Hepatocyte (in vitro differentiated cells): Measurements from ENCODE around the gene NPAS3. TPM values are rescaled to one million over a fixed set of nuclear protein-coding genes. Genes with fewer than 3 reads are reported as not detected.

Experiments
- DNase-seq: peaks from one replicate; pipeline ENCODE4 v3.0.0-alpha.2; 2016; ENCODE audit warnings: low spot score
- H2AFZ ChIP-seq: fragments of 200-600 bp; sonication (generic); 2 replicates; pipeline ENCODE4 v1.6.0; 2016; ENCODE audit warnings: antibody characterized with exemption, mild to moderate bottlenecking
- H3K27ac ChIP-seq: fragments of 200-600 bp; sonication (generic); 2 replicates; pipeline ENCODE4 v1.5.1; 2016; ENCODE audit warnings: mild to moderate bottlenecking
- H3K27me3 ChIP-seq: fragments of 200-600 bp; sonication (generic); 2 replicates; pipeline ENCODE4 v1.6.1; 2016
- H3K36me3 ChIP-seq: fragments of 200-600 bp; sonication (generic); replicated peaks from 2 replicates; pipeline ENCODE4 v1.5.1; 2016; ENCODE audit warnings: low read depth; ENCODE audit not compliant: insufficient read depth
- H3K4me1 ChIP-seq: fragments of 200-600 bp; sonication (generic); 2 replicates; pipeline ENCODE4 v1.5.1; 2016; ENCODE audit warnings: mild to moderate bottlenecking, moderate library complexity; ENCODE audit not compliant: insufficient read depth
- H3K4me2 ChIP-seq: fragments of 200-600 bp; sonication (generic); 2 replicates; pipeline ENCODE4 v1.6.0; 2016
- H3K4me3 ChIP-seq: fragments of 200-600 bp; sonication (generic); 2 replicates; pipeline ENCODE4 v1.5.1; 2016; ENCODE audit warnings: mild to moderate bottlenecking
- H3K79me2 ChIP-seq: fragments of 200-600 bp; sonication (generic); 2 replicates; pipeline ENCODE4 v1.6.0; 2017; ENCODE audit warnings: mild to moderate bottlenecking
- H3K9me2 ChIP-seq: fragments of 200-600 bp; sonication (generic); replicated peaks from 2 replicates; pipeline ENCODE4 v1.6.0; 2017; ENCODE audit warnings: mild to moderate bottlenecking; ENCODE audit not compliant: insufficient read depth
- H3K9me3 ChIP-seq: fragments of 200-600 bp; sonication (generic); 2 replicates; pipeline ENCODE4 v1.5.1; 2016; ENCODE audit warnings: low read depth, mild to moderate bottlenecking
- H4K20me1 ChIP-seq: fragments of 200-600 bp; sonication (generic); 2 replicates; pipeline ENCODE4 v1.6.0; 2016; ENCODE audit warnings: mild to moderate bottlenecking; ENCODE audit not compliant: insufficient read depth, poor library complexity, severe bottlenecking
- EZH2 ChIP-seq: fragments of 200-600 bp; sonication (generic); IDR thresholded peaks from 2 replicates; pipeline ENCODE4 v1.6.1; 2016; ENCODE audit warnings: antibody characterized with exemption, mild to moderate bottlenecking, borderline replicate concordance
- EZH2phosphoT487 ChIP-seq: fragments of 200-600 bp; sonication (generic); IDR thresholded peaks from one replicate; pipeline ENCODE4 v1.6.1; 2018; ENCODE audit warnings: antibody characterized with exemption, mild to moderate bottlenecking, low read depth, moderate library complexity; ENCODE audit not compliant: unreplicated experiment, severe bottlenecking
- WGBS: methylation state at CpG from one replicate; pipeline ENCODE4 v1.1.6; 2016; ENCODE audit warnings: low lambda C conversion rate; ENCODE audit errors: missing lambda C conversion rate; 5-methylcytosine and 5-hydroxymethylcytosine counted together
- polyA plus RNA-seq: library from polyadenylated mRNA; unstranded; fragments of >200 nt; fragmentation: Nextera tagmentation; extraction: Ambion mirVana; gene quantifications from 2 replicates; pipeline ENCODE4 v1.2.1, GENCODE V29; 2016
- total RNA-seq: library from RNA; depleted of rRNA; stranded (reverse); fragments of >200 nt; gene quantifications from 2 replicates; pipeline ENCODE4 v1.2.3, GENCODE V29; 2014
- TF ChIP-seq, protein P1 (sequence below): fragments of 200-600 bp; sonication (generic); IDR thresholded peaks from 2 replicates; pipeline ENCODE4 v1.5.1; 2016; ENCODE audit warnings: antibody characterized with exemption, mild to moderate bottlenecking; ENCODE audit not compliant: poor library complexity

Gene NPAS3
- total and polyA plus RNA-seq, 2 experiments from 2014 or later: 0.11 to 1.1 TPM

DNA sequence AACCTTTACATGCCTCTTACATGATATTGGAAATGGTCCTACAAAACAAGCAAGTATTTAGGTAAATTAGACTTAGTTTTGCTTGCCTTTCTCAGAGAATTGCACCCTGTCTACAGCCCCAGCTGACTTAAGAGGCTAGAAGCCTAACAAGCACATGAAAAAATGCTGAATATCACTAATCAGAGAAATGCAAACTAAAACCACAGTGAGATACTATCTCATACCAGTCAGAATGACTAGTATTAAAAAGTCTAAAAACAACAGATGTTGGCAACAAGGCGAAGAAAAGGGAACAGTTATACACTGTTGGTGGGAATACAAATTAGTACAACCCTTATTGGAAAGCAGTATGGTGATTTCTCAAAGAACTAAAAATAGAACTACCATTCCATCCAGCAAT, 908.4 kb downstream of the NPAS3 start:
- Histone ChIP-seq H3K4me3 (no peak overlapping the region), H3K36me3 (no peaks in the 10 kb centered on the region), H3K27me3 (no peaks in the 10 kb centered on the region), H3K27ac (no peak overlapping the region), H4K20me1 (no peaks in the 10 kb centered on the region), H3K4me2 (no peak overlapping the region), H3K9me2 (no peaks in the 10 kb centered on the region), H2AFZ (no peak overlapping the region), H3K79me2 (no peaks in the 10 kb centered on the region), H3K4me1 (no peaks in the 10 kb centered on the region), H3K9me3 (no peaks in the 10 kb centered on the region)
- no peak for TF ChIP-seq EZH2
- TF ChIP-seq EZH2phosphoT487: no peak
- TF ChIP-seq, protein P1, sequence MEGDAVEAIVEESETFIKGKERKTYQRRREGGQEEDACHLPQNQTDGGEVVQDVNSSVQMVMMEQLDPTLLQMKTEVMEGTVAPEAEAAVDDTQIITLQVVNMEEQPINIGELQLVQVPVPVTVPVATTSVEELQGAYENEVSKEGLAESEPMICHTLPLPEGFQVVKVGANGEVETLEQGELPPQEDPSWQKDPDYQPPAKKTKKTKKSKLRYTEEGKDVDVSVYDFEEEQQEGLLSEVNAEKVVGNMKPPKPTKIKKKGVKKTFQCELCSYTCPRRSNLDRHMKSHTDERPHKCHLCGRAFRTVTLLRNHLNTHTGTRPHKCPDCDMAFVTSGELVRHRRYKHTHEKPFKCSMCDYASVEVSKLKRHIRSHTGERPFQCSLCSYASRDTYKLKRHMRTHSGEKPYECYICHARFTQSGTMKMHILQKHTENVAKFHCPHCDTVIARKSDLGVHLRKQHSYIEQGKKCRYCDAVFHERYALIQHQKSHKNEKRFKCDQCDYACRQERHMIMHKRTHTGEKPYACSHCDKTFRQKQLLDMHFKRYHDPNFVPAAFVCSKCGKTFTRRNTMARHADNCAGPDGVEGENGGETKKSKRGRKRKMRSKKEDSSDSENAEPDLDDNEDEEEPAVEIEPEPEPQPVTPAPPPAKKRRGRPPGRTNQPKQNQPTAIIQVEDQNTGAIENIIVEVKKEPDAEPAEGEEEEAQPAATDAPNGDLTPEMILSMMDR: no peak
- DNase-seq: no peak
- 96% methylated on average over 1 of the region's 1 CpG for WGBS

DNA sequence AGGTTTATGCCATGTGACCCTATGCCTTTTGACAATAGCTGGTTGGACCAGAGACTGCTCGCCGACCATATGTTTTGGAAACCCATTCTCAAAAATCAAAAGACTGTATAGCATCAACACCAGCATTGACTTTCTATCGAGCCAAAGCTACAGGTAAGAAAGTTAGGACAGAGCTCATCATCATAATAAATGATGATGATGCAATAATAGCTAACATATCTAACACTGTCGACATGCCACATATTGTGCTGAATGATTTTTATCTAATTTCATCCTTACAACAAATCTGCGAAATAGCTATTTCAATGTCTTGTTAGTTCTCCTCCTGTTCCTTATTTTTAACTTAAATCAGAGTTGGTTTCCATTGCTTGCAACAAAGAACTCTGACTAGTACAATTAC, 909.3 kb downstream of the NPAS3 start:
- H3K27me3 ChIP-seq: no peaks in the 10 kb centered on the region
- DNase-seq: no peak
- TF ChIP-seq, protein P1: no peak
- TF ChIP-seq EZH2phosphoT487: no peak
- no peak for TF ChIP-seq EZH2
- no peak overlapping the region for H3K4me2 ChIP-seq
- H4K20me1 ChIP-seq: no peaks in the 10 kb centered on the region
- H3K36me3 ChIP-seq: no peaks in the 10 kb centered on the region
- no peaks in the 10 kb centered on the region for H3K79me2 ChIP-seq
- no peaks in the 10 kb centered on the region for H3K9me2 ChIP-seq
- H3K9me3 ChIP-seq: no peaks in the 10 kb centered on the region
- H3K27ac ChIP-seq: no peak overlapping the region
- no peak overlapping the region for H3K4me3 ChIP-seq
- 95% methylated on average over 5 of the region's 5 CpGs for WGBS
- H3K4me1 ChIP-seq: no peaks in the 10 kb centered on the region
- H2AFZ ChIP-seq: no peak overlapping the region

DNA sequence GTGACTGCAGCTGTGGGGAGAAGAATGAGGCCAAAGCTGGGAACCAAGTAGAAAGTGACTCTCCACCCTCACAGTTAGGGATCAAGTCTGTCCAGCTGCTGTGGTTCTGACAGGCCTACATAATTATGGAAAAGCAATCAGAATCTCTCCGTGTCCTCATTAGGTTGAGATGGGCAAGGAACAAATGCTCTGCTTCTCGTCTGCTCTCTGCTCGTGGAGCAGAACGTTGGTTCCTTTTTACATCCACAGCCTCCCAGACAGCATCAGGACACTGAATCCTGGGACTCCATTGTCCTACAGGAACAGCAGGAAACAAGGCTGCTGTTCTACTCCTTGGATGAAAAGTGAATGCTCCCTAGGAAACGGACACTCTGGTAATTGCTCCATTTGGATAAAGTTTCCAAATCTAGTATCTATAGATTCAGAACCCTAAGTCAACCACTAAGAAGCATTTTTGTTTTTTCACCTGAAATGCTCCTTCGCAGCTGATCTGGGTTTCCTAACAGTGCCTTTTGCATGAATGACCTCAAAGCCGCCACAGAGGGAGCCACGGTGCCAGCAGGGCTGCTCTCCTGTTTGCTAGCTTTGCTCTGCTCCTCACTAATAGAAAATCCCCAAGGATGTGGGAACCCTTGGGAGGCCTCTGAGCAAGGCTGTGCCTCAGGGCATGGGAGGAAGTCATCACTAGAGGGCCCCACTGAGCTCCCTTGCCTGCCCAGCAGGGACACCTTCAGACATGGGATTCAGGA, 910.2 kb downstream of the NPAS3 start:
- Histone ChIP-seq H3K79me2 (no peaks in the 10 kb centered on the region), H3K4me2 (no peak overlapping the region), H3K4me3 (no peak overlapping the region), H3K9me2 (no peaks in the 10 kb centered on the region), H3K9me3 (no peaks in the 10 kb centered on the region), H2AFZ (no peak overlapping the region), H3K27ac (no peak overlapping the region), H3K4me1 (no peaks in the 10 kb centered on the region), H3K36me3 (no peaks in the 10 kb centered on the region), H4K20me1 (no peaks in the 10 kb centered on the region), H3K27me3 (no peaks in the 10 kb centered on the region)
- TF ChIP-seq, protein P1: peak; percentile 75
- TF ChIP-seq EZH2phosphoT487: no peak
- no peak for TF ChIP-seq EZH2
- 42% methylated on average over 8 of the region's 8 CpGs for WGBS
- peak; percentile 88 for DNase-seq
